Nephron (organoid): ENCODE results near the gene TRAF4.

Experiments
- H3K27ac Mint-ChIP-seq, 3 experiments: 2 replicates each; pipeline ENCODE4 v1.8.0; 2020; ENCODE audit warnings: mixed read lengths in 3 of 3, mild to moderate bottlenecking in 2 of 3, moderate library complexity in 1 of 3
- H3K27me3 Mint-ChIP-seq: 2 replicates; pipeline ENCODE4 v1.8.0; 2021; ENCODE audit warnings: low read depth, mild to moderate bottlenecking, moderate library complexity, mixed read lengths
- H3K36me3 Mint-ChIP-seq: 2 replicates; pipeline ENCODE4 v1.8.0; 2020; ENCODE audit warnings: low read depth, mixed read lengths
- H3K4me1 Mint-ChIP-seq: 2 replicates; pipeline ENCODE4 v1.8.0; 2020; ENCODE audit warnings: mixed read lengths
- H3K4me3 Mint-ChIP-seq, 3 experiments: 2 replicates each; pipeline ENCODE4 v1.8.0; 2020; ENCODE audit warnings: mild to moderate bottlenecking in 3 of 3, mixed read lengths in 3 of 3, moderate library complexity in 2 of 3
- H3K9me3 Mint-ChIP-seq: 2 replicates; pipeline ENCODE4 v1.8.0; 2020; ENCODE audit warnings: mixed read lengths
- CTCF ChIP-seq, 3 experiments: fragments of 200-600 bp; sonication (generic); IDR thresholded peaks; one replicate each; pipeline ENCODE4 v1.5.0; 2021; ENCODE audit warnings: antibody characterized with exemption in 3 of 3; ENCODE audit not compliant: unreplicated experiment in 3 of 3

The TRAF4 gene

GRCh38 chr17:28796062-28796461 is 52.3 kb downstream of the TRAF4 start:
- peaks cover 5% of the 10 kb centered on the region for H3K4me1 Mint-ChIP-seq
- peaks cover 13% of the 10 kb centered on the region for H3K36me3 Mint-ChIP-seq
- no peaks in the 10 kb centered on the region for H3K27me3 Mint-ChIP-seq
- no peak overlapping the region for H3K4me3 Mint-ChIP-seq
- no peak overlapping the region for H3K27ac Mint-ChIP-seq
- no peaks in the 10 kb centered on the region for H3K9me3 Mint-ChIP-seq
- no peak for TF ChIP-seq CTCF (IDR thresholded peaks at IDR 0.05; ENCODE audit: unreplicated experiment in 3 of 3)
